ENCODE results near the gene SEMA5B. TPM values are rescaled to one million over a fixed set of nuclear protein-coding genes. Genes with fewer than 3 reads are reported as not detected.

Gene SEMA5B
- total RNA-seq, 1 experiment from 2014 or later, result 9.4 TPM

DNA sequence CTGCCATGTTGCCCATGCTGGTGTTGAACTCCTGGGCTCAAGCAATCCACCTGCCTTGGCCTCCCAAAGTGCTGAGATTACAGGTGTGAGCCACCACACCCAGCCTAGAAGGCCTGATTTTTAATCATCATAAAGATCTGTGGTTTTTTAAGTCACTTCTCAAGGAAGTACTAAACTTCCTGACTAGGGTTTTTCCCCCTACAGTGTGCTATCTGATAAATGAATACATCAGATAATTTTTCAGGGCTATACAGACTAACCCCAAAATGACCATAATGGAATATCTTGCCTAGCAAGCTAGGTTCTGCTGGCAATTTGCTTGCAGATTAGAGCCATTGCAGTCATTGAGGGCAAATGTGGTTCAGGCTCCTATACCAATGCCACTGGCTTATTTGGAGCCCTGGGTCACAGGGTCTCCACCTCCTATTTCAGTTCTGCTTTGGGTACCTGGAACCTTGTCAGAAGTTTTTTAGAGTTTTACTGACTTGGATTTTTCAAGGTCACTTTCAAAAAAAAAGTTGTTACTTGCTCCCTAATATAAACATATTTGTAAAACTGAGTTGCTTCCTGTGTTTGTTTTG is 151.9 kb downstream of the SEMA5B start:
- H4K91ac ChIP-seq (ENCODE audit: insufficient read length, low read depth, low read length), result no peak overlapping the region
- no peak overlapping the region for H3K18ac ChIP-seq (ENCODE audit: insufficient read length, low read depth, low read length)
- no peak overlapping the region for H3K4ac ChIP-seq (ENCODE audit: low read depth, low read length)
- H3K9me3 ChIP-seq (ENCODE audit: control insufficient read depth, low read depth, low read length), result no peaks in the 10 kb centered on the region
- Mint-ChIP-seq H3K36me3 (ENCODE audit: insufficient read depth in 1 of 3, low read depth in 3 of 3) (no peaks in the 10 kb centered on the region), H3K27me3 (ENCODE audit: low read depth) (no peaks in the 10 kb centered on the region; the same call in 1 of the 2 replicates), H3K27ac (no peak overlapping the region), H3K9me3 (no peaks in the 10 kb centered on the region), H3K4me3 (no peak overlapping the region), H3K4me1 (peaks cover 8 to 14% of the 10 kb centered on the region in 2 experiments)
- H2AFZ ChIP-seq (ENCODE audit: low read length), result no peak overlapping the region
- DNase-seq, result no peak
- no peak overlapping the region for H3T11ph ChIP-seq (ENCODE audit: low read length)
- H3K27ac ChIP-seq (ENCODE audit: insufficient read length, low read depth, low read length), result no peak overlapping the region
- no peaks in the 10 kb centered on the region for H4K20me1 ChIP-seq (ENCODE audit: control insufficient read depth, insufficient read depth, insufficient read length)
- no peak overlapping the region for H2BK20ac ChIP-seq (ENCODE audit: low read depth, low read length, poor library complexity, severe bottlenecking)
- H4K8ac ChIP-seq (replicated peaks; ENCODE audit: insufficient read length, low read depth, low read length), result no peak overlapping the region
- no peaks in the 10 kb centered on the region for H3K4me1 ChIP-seq (ENCODE audit: insufficient read depth, low read length)
- no peak overlapping the region for H2BK5ac ChIP-seq (ENCODE audit: insufficient read length, low read length)
- H2BK15ac ChIP-seq (ENCODE audit: low read depth, low read length), result no peak overlapping the region
- H3K56ac ChIP-seq (ENCODE audit: insufficient read length, low read depth, low read length), result no peak overlapping the region
- H3K23me2 ChIP-seq (ENCODE audit: insufficient read length, low read depth, low read length, poor library complexity, severe bottlenecking), result no peaks in the 10 kb centered on the region
- H4K5ac ChIP-seq (ENCODE audit: insufficient read length, low read depth, low read length), result no peak overlapping the region
- no peak overlapping the region for H2BK12ac ChIP-seq (ENCODE audit: insufficient read length, low read depth, low read length)
- H2BK120ac ChIP-seq (ENCODE audit: low read depth, low read length, poor library complexity, severe bottlenecking), result no peak overlapping the region
- H3K27me3 ChIP-seq (ENCODE audit: insufficient read depth, low read length), result no peaks in the 10 kb centered on the region
- H3K4me2 ChIP-seq (ENCODE audit: insufficient read depth, insufficient read length, low read length), result no peak overlapping the region
- no peak overlapping the region for H2AK5ac ChIP-seq (ENCODE audit: insufficient read length, low read length)
- H3K79me1 ChIP-seq (ENCODE audit: insufficient read depth, low read depth, low read length, poor library complexity, severe bottlenecking), result no peaks in the 10 kb centered on the region
- no peak overlapping the region for H3K9ac ChIP-seq (ENCODE audit: extremely low read depth, insufficient read length, low read length)
- no peak overlapping the region for H3K14ac ChIP-seq (ENCODE audit: insufficient read depth, low read length)
- TF ChIP-seq, protein P1, sequence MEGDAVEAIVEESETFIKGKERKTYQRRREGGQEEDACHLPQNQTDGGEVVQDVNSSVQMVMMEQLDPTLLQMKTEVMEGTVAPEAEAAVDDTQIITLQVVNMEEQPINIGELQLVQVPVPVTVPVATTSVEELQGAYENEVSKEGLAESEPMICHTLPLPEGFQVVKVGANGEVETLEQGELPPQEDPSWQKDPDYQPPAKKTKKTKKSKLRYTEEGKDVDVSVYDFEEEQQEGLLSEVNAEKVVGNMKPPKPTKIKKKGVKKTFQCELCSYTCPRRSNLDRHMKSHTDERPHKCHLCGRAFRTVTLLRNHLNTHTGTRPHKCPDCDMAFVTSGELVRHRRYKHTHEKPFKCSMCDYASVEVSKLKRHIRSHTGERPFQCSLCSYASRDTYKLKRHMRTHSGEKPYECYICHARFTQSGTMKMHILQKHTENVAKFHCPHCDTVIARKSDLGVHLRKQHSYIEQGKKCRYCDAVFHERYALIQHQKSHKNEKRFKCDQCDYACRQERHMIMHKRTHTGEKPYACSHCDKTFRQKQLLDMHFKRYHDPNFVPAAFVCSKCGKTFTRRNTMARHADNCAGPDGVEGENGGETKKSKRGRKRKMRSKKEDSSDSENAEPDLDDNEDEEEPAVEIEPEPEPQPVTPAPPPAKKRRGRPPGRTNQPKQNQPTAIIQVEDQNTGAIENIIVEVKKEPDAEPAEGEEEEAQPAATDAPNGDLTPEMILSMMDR (conservative IDR thresholded peaks at IDR 0.05), result no peak
- no peak overlapping the region for H3K23ac ChIP-seq (ENCODE audit: insufficient read length, low read depth, low read length)
- H3K79me2 ChIP-seq (ENCODE audit: insufficient read depth, low read length), result no peaks in the 10 kb centered on the region

All from H9 (cell line).